MM.1S (cell line): Measurements from ENCODE around the gene RAB10.

ENCODE experiments used
- EZH2 ChIP-seq: fragments of 300-600 bp; sonication (generic); optimal IDR thresholded peaks from 2 replicates; pipeline ENCODE3; 2017; ENCODE audit warnings: low read depth, mild to moderate bottlenecking, antibody characterized with exemption, low read length, mixed read lengths
- TF ChIP-seq, protein P1 (sequence below): fragments of 300-600 bp; sonication (generic); IDR thresholded peaks from 2 replicates; pipeline ENCODE4 v1.5.1; 2016; ENCODE audit warnings: antibody characterized with exemption, low read length, mixed read lengths

DNA sequence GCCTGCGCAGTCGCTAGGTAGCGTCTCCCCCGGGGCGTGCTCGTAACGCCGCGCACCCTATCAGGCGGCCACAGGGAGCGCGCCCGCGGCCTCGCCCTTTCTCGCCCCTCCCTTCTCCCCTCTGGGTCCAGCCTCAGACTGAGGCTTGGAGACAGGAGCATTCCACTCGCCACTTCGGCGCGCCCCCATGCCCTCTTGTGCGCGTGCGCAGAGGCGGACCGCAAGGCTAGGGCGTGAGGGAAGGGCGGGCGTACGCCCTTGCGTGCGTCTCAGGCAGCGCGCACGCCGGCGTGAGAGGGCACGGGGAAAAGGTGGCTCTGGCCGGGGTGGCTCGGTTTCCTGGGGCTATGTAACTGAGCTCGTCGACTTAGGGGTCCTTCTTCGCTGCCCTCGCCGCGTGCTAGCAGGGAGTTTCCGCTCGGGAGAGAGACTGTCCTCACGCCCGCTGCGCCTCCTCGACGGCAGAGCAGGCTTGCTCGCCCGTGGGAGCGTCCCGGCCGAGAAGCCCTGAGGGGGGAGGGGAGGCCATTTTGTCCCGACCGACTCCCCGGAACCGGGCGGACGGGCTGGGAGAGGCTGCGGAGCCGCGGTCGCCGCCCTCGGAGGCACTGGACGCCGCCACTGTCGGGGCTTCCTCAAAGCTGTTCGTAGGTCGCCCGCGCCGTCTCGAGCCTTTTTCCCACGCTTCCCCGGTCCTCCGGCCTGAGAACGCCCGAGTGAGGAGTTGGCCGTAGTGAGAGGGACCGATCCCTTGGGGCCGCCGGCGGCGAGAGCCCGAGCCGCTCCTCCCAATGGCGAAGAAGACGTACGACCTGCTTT is at the start of gene RAB10:
- TF ChIP-seq, protein P1, sequence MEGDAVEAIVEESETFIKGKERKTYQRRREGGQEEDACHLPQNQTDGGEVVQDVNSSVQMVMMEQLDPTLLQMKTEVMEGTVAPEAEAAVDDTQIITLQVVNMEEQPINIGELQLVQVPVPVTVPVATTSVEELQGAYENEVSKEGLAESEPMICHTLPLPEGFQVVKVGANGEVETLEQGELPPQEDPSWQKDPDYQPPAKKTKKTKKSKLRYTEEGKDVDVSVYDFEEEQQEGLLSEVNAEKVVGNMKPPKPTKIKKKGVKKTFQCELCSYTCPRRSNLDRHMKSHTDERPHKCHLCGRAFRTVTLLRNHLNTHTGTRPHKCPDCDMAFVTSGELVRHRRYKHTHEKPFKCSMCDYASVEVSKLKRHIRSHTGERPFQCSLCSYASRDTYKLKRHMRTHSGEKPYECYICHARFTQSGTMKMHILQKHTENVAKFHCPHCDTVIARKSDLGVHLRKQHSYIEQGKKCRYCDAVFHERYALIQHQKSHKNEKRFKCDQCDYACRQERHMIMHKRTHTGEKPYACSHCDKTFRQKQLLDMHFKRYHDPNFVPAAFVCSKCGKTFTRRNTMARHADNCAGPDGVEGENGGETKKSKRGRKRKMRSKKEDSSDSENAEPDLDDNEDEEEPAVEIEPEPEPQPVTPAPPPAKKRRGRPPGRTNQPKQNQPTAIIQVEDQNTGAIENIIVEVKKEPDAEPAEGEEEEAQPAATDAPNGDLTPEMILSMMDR: no peak
- TF ChIP-seq EZH2: no peak
